ENCODE results near the gene PSTK.

DNA sequence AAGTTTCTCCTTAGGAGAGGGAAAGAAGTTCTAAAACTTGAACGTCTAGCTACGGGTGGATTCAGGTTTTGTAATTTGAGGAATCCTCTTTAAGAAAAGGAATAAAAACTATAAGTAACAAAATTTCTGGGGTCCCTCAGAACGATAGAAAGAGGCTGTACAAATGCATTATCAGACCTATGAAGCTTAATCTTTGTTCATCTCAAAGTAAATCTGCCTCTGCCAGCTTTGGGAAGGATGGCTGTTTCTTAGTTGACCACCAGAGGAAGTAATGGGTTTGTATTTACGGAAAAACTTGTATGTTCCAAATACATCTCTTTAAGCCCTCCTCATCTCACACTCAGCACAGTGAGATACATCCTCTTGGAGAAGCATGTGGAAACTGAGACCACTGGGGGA is 864 bp downstream of the PSTK start:
- no peak for TF ChIP-seq EZH2 (IDR thresholded peaks at IDR 0.05)
- TF ChIP-seq, protein P1, sequence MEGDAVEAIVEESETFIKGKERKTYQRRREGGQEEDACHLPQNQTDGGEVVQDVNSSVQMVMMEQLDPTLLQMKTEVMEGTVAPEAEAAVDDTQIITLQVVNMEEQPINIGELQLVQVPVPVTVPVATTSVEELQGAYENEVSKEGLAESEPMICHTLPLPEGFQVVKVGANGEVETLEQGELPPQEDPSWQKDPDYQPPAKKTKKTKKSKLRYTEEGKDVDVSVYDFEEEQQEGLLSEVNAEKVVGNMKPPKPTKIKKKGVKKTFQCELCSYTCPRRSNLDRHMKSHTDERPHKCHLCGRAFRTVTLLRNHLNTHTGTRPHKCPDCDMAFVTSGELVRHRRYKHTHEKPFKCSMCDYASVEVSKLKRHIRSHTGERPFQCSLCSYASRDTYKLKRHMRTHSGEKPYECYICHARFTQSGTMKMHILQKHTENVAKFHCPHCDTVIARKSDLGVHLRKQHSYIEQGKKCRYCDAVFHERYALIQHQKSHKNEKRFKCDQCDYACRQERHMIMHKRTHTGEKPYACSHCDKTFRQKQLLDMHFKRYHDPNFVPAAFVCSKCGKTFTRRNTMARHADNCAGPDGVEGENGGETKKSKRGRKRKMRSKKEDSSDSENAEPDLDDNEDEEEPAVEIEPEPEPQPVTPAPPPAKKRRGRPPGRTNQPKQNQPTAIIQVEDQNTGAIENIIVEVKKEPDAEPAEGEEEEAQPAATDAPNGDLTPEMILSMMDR (IDR thresholded peaks at IDR 0.05) = peak; percentile 52
